Measurements from ENCODE around the gene NHS.

NHS gene

DNA sequence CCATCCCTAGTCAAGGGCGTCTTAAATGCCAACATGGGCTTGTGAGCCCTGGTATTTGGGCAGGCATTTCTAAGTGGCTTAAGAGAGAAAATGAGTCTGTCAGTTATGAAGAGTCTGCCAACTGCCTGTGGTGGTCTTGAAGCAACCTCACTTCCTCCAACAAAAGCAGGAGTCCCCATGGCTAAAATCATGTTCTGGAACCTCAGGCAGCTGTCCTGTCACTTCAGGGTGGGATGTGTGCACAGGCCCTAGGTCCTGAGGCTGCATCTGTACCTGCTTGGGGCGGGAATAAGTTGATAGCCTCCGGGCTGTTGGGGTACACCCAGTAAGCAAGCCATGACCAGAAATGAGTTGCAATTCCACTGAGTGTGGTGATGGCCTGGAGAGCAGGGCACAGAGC lies 247.3 kb downstream of the NHS start:
- no peak for DNase-seq (ENCODE audit: low read depth in 2 of 2)

DNA sequence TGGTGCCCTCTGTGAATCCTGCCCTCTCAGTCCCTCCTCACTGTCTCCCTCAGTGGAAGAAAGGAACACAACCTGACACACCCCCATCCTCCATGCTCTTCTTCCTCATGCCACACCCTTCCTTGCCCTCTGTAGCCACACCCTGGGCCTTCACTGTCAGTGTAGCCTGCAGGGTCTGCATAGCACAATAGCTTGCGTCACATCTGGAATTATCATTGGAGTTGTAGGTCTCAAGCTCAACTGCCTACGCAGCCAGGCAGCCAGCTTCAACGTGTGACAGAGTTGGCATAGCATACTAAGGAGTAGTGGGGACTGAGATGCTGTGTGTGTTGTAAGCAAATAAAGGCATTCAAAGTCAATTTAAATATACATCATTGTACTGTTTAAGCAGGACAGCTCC lies 248.8 kb downstream of the NHS start:
- no peak for DNase-seq (ENCODE audit: low read depth in 2 of 2)

DNA sequence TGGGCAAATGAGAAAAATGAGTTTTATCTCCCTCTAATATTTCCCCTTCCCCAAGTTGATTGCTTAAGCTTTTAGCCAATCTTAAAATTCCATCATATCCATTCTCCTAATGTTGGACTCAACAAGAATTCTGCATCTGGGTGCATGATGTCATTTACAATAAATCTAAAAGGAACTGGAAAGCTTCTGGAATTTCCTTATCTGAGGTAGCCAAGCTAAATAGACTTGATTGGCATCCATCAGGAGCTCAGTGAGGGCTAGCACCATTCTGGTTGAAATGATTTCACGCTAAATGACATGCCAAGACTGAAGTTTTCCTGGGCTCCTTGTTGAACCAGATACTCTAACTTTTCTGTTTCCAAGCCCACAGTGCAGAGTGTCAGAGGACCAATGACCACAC lies 252.0 kb downstream of the NHS start:
- DNase-seq (ENCODE audit: low read depth in 2 of 2), result no peak

DNA sequence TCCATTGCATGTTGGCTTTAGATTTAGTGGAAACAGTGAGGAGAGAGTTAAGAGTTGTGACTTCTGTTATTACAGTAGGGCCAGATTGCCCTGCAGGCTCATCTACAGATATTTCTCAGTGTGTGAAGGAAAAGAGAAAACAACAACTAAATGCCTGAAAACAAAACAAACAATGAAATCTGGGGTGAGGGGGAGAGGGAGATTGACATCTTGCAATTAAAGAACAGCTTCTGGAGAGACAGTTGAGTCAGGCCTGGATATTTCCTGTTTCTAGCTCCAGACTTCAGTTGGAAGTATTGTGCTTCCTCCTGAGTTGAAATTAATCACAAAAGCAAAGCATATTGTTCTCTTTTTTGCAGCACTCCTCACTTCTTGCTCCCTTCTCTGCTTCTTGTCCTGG lies 254.0 kb downstream of the NHS start:
- DNase-seq (ENCODE audit: low read depth in 2 of 2), result no peak

DNA sequence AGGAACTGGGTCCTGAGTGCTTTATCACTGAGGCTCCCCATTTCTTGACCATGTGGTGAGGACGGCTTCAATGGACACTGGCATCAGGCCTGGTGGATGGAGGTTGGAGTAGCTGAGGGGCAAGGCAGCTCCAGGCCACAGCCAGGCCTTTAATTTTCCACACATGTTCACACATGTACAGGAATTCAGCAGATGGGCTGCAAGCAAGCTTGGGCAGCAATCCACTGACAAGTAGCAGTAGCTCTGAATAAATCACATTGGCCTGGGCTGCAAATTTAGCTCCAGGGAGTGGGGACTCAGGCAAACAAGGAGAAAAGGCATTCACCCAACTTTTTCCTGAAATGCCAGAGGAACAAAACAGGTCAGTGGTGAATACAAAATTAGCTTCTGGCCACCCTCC lies 254.5 kb downstream of the NHS start:
- no peak for DNase-seq (ENCODE audit: low read depth in 2 of 2)

DNA sequence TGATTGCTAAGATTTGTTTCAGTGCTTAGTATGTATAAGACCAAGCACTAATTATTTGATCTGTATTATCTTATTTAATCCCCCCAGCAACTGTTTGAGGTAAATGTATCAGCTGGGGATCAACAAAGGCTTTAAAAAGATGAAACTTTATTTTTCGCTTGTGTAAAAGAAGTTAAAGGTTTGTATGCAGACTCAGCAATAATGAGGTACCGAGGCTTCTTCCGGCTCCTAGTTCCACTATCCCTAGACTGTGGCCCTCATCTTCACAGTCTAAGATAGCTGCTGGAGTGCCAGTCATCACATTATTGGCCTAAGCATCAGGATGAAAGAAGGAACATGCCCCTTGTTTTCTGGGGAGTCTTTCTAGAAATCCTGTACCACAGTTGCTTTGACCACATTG lies 256.6 kb downstream of the NHS start:
- DNase-seq (ENCODE audit: low read depth in 2 of 2), result no peak

DNA sequence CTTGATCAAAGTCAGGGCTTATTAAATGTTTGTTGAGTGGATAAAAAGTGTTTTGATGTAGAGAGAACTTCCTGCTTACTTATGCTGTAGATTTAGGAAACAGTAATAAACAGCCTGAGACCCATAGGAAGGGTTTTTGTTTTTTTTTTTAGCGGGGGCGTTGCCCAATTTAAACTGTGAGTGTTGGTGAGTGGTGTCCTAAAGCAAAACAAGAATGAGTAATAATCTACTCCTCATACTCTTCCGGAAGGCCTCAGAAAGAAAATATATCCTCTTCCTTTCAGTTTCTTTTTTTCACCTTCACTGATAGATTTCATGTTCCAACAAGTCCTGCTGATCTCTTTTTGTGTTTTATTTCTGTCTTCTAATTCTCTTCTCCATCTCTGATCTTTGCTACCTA lies 257.9 kb downstream of the NHS start:
- no peak for DNase-seq (ENCODE audit: low read depth in 2 of 2)

DNA sequence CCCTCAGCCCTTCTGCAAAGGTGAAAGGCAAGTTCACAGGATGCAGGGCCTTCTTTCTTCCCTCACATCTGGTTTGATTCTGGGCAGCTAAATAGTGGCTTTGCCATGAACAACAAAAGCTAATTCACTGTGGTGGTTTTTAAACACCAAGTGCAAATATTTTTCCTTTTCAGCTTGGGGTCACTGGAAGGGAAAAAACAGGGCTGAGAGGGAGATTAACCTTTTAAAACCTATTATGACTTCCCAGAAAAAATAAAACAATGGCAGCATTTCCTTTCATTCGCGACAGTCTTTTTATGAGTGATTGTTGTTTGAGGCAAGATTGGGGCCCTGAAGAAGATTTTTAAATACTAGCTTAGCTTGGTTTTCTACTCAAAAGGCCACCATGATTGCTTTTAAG lies 258.5 kb downstream of the NHS start:
- DNase-seq (ENCODE audit: low read depth in 2 of 2), result no peak

DNA sequence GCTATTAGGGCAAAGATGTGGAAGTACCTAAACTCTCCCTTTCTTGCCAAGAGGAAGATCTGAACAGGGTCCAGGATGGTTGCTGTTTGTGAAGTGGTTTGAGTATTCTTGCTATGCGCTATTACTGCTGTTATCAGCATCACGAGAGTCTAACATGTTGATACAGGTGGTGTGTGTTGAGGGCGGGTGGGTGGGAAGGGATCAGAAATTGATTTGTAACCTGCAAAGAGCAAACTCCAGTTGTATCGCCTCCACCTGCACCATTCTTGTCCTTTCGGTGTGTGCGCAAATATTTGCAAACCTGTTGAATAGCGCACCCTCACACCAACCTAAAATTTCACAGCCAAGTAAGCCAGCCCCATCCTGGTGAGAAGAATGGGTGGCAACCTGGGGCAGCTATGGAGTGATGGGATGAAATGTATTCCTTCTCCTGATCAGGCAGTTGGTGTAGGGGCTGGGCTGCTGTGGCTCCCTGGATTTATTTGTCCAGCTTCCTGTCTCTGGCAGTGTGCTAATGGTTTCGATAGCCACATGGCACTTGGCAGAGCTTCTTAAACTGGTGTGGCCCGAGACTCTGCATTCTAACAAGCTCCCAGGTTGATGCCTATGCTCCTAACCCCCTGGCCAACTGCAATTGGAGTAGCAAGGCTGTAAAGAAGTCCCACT lies 259.7 kb downstream of the NHS start:
- no peak for DNase-seq (ENCODE audit: low read depth in 2 of 2)

DNA sequence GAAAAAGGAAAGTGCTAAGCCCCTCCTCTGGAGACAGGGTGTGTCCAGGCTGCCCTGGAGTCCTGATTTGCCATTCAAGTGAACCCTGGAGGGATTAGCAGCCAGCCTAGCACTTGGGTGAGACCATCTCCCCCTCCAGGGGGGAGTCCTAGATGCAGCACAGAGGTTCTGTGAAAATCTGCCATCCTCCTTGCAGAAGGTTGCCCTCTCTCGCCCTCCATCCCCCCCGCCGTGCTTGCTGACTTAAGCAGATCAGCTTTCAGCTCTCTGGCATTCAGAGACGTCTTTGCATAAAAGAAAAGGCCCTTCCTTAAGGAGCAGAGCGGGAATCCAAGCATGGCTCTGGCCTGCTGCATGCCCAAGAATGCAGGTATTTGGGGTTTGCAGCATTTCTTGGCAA lies 260.2 kb downstream of the NHS start:
- no peak for DNase-seq (ENCODE audit: low read depth in 2 of 2)

DNA sequence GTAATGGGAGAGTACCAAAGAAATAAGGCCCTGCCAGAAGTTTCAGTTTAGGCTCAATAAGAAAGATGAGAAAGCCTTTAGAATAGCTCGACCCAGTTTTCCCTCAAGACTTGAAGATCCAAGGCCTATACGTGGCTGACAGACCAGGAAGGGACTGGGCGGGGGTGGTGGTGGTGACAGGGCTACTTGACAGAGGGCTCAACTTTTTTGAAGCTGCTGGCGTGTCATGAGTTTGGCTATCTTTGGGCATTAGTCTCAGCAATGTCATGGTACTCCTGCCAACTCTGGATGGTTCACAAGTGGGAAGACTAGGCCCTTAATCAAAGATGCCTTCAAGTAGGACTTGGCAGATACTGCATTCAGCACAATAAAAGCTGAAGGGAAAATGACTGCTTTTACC lies 262.2 kb downstream of the NHS start:
- no peak for DNase-seq (ENCODE audit: low read depth in 2 of 2)

DNA sequence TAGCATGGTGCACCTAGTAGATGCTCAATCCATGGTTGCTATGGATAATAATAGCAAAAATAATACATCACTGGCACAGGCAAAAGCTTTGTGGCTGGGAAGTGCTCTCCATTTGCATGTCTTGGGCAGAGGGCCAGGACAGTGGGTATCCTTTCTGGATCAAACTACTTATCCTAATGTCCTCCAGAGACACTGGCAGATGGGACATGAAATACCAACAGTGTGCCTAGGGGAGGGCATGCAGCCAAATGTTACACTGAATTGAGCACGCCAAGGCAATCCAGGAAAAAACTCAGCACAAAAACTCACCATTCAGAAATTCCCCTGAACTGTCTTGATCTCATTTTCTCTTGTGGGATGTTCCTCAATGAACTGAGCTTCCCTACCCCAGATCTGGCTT lies 263.7 kb downstream of the NHS start:
- DNase-seq (ENCODE audit: low read depth in 2 of 2), result no peak

DNA sequence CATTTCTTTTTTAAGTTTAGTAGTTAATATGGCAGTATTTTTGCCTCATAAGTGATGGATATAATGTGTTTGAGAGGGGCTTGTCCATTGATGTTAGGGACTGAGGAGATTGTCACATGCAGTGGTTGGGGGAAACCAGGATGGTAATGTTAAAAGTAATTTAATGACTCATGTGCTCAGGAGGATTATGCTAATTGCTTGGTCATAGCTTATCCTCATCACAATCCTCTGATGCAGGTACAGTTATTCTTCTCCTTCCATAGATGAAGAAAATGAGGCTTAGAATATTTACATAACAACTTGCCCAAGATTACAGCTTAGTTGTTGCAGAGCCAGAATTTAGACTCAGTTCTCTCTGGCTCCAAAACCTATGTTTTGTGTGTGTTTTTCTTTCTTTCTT lies 267.9 kb downstream of the NHS start:
- DNase-seq (ENCODE audit: low read depth in 2 of 2), result no peak

DNA sequence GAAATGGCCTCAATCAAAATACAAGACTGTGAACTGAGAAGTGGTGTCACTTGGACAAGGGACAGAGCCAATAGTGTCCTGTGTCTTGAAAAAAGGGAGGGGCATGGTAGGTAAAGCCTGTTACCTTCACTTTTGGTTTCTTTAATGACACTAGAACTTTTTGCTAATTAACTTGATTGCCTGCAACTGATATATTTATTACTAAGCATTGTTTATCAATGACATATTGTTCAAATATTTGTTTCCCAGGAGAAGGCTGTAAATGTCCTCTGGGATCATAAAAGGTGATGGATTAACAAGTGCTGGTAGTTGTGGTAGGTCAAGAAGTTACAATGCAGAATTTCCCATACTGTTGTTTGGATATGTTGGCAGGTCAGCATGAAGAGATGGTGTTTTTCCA lies 268.5 kb downstream of the NHS start:
- no peak for DNase-seq (ENCODE audit: low read depth in 2 of 2)

DNA sequence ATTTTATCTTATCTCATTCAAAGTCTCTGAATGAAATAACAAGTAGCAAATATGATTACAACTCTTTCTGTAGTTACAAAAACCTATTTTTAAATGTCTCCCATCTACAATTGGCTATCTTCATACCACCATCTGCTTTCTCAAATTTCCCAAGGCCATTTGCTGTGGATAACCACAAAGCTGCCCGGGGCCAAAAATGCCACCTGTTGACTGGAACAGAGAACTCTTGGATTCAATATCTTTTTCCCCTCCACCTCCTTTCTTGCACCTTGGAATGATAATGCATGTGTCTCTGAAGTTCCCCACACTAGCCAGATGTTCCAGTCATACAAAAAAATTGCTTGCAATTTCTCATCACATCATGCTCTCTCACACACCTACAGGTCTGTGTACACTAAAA lies 269.0 kb downstream of the NHS start:
- DNase-seq (ENCODE audit: low read depth in 2 of 2), result no peak

DNA sequence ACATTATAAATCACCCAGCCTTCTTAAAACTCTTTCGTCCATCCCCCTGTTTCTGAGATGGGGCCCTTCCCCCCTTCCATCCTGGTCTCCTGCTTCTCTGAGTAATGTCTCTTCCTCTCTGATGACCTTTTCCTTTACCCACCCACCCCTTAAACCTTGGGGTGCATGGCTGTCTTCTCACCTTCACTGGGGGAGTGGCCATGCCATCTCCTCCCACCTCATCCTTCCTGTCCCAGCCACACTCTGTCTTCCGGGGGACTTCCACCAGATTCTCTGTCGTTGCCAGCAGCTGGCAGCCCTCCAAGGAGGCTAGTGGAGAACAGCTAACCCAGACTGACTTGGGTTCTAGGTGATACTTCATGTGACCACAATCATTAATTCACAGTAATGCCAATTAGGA lies 279.1 kb downstream of the NHS start:
- peak; percentile 25 to 30 for DNase-seq (ENCODE audit: low read depth in 2 of 2)

DNA sequence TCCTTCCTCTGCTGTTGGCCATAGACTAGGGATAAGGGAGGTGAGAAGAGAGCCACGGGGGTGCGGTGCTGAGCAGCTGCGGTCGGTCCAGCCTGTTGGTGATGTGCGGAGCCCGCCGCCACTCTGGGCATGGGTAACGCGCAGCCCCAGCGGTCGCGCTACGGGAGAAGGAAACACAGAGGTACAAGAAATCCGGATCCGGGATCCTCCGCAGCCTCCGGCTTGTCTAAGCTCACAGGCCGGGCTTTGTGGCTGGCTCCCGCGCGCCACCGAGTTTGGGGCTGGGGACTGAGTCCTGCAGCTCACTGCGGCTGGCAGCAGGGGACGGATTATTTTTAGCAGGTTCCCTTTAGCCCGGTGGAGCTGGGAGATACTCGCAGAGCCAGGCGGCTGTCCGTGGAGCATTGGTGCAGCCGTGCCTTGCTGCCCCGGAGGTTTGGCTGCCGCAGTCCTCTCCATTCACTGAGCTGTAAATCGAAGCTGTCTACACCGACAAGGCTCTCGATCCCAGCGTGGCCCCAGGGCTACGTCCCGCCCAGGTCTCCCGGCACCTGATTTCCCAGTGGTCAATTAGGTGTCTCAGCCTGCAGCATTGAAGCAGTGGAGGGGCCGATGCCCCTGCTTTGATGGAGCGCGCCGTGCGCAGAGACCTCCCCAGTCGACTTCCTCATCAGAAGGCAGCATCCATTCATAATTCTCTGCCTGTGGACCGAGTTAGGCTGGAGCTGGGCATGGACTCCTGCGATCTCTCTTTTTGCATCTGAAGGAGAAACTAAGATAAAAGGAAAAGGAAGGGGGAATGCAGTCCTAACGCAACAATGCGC lies 280.4 kb downstream of the NHS start:
- DNase-seq (ENCODE audit: low read depth in 2 of 2), result no peak

DNA sequence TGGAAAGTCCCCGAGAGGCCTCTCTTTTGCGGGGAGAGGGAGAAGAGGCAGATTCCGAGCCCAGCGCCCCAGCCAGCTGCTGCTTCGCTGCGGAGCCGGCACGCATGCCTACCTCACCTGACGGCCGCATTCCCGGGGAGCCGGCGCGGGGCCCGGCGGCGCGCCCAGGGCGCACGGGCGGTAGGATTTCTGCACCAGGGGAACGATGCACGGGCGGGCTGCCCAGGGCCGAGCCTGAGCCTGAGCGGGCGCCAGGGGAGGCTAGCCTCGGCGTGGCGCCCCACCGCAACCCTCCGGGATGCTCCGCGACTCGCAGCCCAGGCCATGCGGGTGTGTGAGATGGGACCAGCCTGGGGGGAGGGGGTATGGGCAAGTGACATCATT lies 281.0 kb downstream of the NHS start:
- DNase-seq (ENCODE audit: low read depth in 2 of 2), result no peak

DNA sequence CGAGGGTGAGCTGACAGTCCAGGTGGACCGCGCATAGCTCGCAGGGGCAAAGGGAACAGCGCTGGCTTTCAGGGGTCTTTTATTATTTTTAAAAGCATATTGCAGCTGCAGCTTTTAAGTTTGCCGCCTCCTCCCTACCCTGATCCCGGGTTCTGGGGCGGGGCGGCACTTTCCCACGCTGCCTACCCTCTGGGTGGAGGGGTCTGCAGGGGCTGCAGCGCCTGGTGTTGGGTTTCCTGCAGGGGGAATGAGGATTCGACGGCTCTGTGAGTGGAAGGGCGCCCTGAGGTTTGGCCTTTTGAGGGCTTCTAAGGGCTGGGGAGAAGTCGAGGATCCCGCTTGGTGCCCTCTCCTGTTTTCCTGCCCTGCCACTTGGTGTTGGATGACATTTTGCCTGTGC lies 281.6 kb downstream of the NHS start:
- DNase-seq (ENCODE audit: low read depth in 2 of 2), result no peak

DNA sequence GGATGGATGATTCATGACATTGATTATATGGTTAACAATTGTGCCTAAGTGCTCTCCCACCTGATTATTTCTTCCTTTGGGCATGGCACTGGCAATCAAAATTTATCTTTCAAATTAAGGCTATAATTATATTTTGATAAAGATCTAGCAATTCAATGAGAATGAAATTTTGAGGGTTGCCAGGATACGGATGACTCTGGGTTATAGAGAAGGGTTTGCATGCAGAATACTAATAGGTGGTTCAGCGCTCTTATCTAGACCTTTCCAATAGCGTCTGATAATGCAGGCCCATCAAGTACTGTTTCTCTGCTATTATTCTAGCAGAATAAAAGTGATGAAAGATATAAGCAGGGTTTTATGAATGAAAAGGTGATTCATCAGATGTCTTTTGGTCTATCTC lies 287.4 kb downstream of the NHS start:
- no peak for DNase-seq (ENCODE audit: low read depth in 2 of 2)

DNA sequence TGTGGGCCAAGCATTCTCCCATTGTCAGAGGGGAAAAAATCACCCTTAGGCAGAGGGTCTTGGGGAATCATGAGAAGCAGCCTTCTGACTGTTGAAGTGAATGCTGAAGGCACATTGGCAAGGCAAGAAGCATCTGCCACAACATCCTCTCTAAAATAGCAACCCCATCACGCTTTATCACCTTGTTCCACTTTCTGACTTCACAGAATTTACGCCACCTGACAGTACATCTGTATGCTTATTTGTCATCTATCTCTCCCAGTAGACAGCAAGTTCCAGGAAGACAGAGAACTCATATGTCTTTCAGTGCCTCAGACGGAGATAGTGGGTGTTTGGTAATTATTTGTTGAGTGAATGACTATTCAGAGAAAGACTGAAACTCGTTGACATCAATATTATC lies 293.9 kb downstream of the NHS start:
- no peak for DNase-seq (ENCODE audit: low read depth in 2 of 2)

DNA sequence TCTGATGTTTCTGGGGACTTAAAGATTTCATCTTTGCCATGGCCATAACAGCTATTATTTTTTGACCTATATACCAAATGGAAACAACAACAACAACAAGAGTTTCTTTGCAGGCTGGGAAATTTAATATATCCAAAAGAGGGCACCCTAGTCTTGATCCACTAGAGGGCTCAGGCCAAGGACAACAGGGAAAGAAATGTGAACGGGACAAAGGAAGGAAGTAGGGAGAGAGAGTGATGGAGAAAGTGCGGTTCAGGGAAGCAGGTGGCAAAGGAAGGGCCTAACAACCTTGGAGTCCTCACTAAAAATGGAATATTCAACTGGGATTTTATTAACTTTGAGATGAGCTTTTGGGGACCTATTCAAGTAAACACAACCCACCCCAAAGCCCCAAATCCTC lies 294.5 kb downstream of the NHS start:
- no peak for DNase-seq (ENCODE audit: low read depth in 2 of 2)

DNA sequence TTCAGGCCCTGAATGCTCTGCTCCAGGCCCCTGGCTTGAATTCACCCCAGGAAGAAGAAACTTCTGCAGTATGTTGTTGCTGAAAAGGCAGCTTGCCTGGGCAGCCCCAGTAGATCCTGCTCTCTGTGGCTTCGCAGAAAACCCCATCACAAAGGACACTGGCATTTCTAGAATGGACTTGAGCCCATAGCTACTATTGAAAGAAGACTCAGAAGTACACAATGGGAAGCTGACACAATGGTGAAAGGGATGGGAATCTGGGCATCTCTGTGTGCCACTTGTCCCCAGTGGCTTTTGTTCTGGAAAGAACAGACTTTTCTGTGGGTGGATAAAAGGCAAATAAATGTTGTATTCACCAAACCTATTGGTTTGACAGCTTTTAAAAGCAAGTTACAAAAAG lies 294.9 kb downstream of the NHS start:
- no peak for DNase-seq (ENCODE audit: low read depth in 2 of 2)

DNA sequence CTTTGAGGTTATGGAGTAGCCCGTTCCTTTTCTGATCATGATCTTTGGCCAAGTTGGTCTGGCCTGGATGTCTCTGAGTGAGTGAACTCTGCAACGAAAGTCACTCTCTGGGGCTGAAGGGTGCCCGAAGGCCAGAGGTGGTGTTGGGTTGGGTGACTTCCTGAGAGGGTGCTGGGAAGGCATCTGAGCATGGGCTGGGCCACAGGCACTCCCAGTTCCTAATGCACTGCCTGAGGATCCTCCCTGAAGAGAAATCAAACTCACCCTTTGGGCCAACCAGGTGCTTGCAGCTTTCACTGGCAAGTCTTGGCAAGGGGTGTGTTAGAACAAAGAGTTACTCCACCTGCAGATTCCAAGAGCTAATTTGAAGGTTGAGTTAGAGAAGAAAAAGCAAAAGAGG lies 295.9 kb downstream of the NHS start:
- DNase-seq (ENCODE audit: low read depth in 2 of 2), result no peak
